ENCODE data around the gene FBXO42. TPM values are rescaled to one million over a fixed set of nuclear protein-coding genes. Genes with fewer than 3 reads are reported as not detected.

FBXO42 gene
- polyA plus RNA-seq, 2 of the 4 experiments (the other 2 are of a cell fraction) = 4.7 to 12.4 TPM

DNA sequence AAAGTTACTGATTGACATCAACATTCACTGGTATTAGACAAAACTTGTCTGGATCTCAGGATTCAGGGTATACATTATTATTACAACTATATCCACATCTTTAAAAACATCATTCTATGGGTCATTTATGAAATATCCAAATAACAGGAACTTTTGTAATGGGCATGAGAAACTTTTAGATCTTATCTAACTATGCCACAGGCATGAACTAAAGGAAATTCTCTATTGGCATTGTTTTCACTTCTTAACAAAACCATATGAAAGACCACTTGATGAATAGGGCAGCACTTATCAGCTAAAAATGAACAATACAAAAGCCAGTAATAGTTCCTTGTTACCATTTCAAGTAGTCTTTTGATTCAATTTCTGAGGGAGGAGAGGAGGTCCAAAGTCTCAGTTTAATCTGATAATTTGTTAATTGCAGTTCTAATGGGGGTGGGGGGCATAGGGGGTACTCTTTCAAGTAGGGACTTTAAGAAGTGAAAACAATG is 84.5 kb downstream of the FBXO42 start:
- ATAC-seq = no peak
- CTCF ChIA-PET = interaction anchor here (1.0 to 1.5 kb wide), 2 partner anchors 24 to 95 kb away, joined by 3 read pairs; no protein-coding TSS in a partner anchor
- Histone ChIP-seq H3K9me3 (no peaks in the 10 kb centered on the region), H3K4me1 (no peaks in the 10 kb centered on the region), H3K4me2 (no peak overlapping the region), H3K27ac (no peak overlapping the region), H3K4me3 (no peak overlapping the region)
- POLR2A ChIA-PET = no interaction called here
- TF ChIP-seq, protein P1, sequence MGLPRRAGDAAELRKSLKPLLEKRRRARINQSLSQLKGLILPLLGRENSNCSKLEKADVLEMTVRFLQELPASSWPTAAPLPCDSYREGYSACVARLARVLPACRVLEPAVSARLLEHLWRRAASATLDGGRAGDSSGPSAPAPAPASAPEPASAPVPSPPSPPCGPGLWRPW (IDR thresholded peaks at IDR 0.05) = no peak
- TF ChIP-seq GATA3 (IDR thresholded peaks at IDR 0.05; ENCODE audit: borderline replicate concordance) (no peak), JUNB (IDR thresholded peaks at IDR 0.05) (no peak)
- TF ChIP-seq, protein P2, sequence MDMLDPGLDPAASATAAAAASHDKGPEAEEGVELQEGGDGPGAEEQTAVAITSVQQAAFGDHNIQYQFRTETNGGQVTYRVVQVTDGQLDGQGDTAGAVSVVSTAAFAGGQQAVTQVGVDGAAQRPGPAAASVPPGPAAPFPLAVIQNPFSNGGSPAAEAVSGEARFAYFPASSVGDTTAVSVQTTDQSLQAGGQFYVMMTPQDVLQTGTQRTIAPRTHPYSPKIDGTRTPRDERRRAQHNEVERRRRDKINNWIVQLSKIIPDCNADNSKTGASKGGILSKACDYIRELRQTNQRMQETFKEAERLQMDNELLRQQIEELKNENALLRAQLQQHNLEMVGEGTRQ (IDR thresholded peaks at IDR 0.05) = no peak
- FAIRE-seq = no peak
- DNase-seq (ENCODE audit: low read depth in 1 of 2, low spot score in 1 of 2) = no peak

DNA sequence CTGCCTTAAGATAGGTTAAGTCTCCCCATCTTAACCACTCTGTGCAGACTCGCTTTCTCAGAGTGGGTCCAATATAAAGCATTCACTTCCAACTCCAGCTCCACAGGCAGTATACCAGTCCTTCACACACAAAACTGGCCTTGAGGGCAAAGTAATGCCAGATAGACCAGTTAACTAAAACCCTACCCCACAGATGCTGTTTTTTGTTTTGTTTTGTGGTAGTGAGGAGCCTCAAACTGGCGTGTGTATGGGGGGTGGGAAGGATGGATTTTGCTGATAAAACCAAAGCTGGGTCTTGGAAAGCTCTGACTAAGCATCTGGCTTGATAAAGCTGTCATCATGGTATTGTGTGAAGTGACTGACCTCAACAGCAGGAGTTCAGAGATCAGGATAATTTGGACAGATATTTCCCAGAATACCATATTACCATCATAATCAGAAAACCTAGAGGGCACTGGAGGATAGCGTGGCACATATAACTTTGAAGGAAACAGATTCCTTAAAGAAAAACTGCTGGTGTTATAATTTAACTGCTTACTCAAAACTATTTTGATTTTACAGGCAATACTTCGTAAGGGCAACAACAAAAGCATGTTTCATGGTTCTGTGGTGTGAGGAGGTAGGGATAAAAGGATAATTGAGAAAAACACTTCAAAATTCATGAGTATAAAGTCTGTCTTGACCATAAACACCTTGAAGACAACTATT is 85.7 kb downstream of the FBXO42 start:
- no peak for FAIRE-seq
- CTCF ChIA-PET = interaction anchor here (0.9 kb wide), 1 partner anchor 12 kb away, joined by 3 read pairs; no protein-coding TSS in a partner anchor
- no peak for DNase-seq (ENCODE audit: low read depth in 1 of 2, low spot score in 1 of 2)
- H3K9me3 ChIP-seq = no peaks in the 10 kb centered on the region
- no peak overlapping the region for H3K27ac ChIP-seq
- 83% methylated on average over 4 of the region's 4 CpGs for WGBS (ENCODE audit: missing lambda C conversion rate)
- no peak for ATAC-seq
- POLR2A ChIA-PET = no interaction called here
- no peaks in the 10 kb centered on the region for H3K4me1 ChIP-seq
- H3K4me3 ChIP-seq = no peak overlapping the region
- no peak for TF ChIP-seq EP300 (IDR thresholded peaks at IDR 0.05)
- no peak for TF ChIP-seq CHD2 (IDR thresholded peaks at IDR 0.05; ENCODE audit: low read length, partially characterized antibody)
- TF ChIP-seq, protein P3, sequence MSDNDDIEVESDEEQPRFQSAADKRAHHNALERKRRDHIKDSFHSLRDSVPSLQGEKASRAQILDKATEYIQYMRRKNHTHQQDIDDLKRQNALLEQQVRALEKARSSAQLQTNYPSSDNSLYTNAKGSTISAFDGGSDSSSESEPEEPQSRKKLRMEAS (IDR thresholded peaks at IDR 0.05) = no peak
- no peak for TF ChIP-seq KDM1A (IDR thresholded peaks at IDR 0.05; ENCODE audit: low read depth)
- TF ChIP-seq RARB (CRISPR knock-in tag; IDR thresholded peaks at IDR 0.05) = no peak
- H3K4me2 ChIP-seq = no peak overlapping the region

DNA sequence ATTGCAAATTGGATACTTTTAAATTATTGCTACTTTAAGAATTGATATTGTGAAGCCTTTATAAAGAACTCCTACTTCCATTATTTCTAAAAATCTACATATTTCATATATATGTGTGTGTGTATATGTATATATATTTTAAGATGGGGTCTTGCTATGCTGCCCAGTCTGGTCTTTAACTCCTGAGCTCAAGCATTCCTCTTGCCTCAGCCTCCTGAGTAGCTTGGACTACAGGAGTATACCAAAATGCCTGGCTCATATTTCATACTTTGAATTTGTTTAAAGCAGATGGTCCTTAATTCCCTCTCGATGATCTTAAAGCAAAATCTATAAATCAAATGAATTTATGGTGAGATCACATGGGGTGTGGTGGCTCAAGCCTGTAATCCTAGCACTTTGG is 90.2 kb downstream of the FBXO42 start:
- H3K27ac ChIP-seq = no peak overlapping the region
- FAIRE-seq (no peak), ATAC-seq (no peak), DNase-seq (ENCODE audit: low read depth in 1 of 2, low spot score in 1 of 2) (no peak)
- WGBS (ENCODE audit: missing lambda C conversion rate) = 95% methylated on average over 1 of the region's 1 CpG
- H3K9me3 ChIP-seq = no peaks in the 10 kb centered on the region
- ChIA-PET POLR2A (no interaction called here), CTCF (interaction anchor here (0.9 to 1.6 kb wide), 2 partner anchors 18 to 180 kb away, joined by 3 to 5 read pairs; no protein-coding TSS in a partner anchor)
- TF ChIP-seq POLR2AphosphoS2 (conservative IDR thresholded peaks at IDR 0.05; ENCODE audit: low read length) = no peak
- TF ChIP-seq POLR2A (IDR thresholded peaks at IDR 0.05; ENCODE audit: low read length) = no peak
- TF ChIP-seq NPAS2 (CRISPR knock-in tag; IDR thresholded peaks at IDR 0.05; ENCODE audit: borderline replicate concordance) = no peak
- TF ChIP-seq, protein P4, sequence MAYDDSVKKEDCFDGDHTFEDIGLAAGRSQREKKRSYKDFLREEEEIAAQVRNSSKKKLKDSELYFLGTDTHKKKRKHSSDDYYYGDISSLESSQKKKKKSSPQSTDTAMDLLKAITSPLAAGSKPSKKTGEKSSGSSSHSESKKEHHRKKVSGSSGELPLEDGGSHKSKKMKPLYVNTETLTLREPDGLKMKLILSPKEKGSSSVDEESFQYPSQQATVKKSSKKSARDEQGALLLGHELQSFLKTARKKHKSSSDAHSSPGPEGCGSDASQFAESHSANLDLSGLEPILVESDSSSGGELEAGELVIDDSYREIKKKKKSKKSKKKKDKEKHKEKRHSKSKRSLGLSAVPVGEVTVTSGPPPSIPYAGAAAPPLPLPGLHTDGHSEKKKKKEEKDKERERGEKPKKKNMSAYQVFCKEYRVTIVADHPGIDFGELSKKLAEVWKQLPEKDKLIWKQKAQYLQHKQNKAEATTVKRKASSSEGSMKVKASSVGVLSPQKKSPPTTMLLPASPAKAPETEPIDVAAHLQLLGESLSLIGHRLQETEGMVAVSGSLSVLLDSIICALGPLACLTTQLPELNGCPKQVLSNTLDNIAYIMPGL (CRISPR knock-in tag; IDR thresholded peaks at IDR 0.05; ENCODE audit: borderline replicate concordance) = no peak
- TF ChIP-seq, protein P5, sequence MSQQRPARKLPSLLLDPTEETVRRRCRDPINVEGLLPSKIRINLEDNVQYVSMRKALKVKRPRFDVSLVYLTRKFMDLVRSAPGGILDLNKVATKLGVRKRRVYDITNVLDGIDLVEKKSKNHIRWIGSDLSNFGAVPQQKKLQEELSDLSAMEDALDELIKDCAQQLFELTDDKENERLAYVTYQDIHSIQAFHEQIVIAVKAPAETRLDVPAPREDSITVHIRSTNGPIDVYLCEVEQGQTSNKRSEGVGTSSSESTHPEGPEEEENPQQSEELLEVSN (IDR thresholded peaks at IDR 0.05; ENCODE audit: borderline replicate concordance, low read depth) = no peak
- no peak for TF ChIP-seq HEYL (CRISPR knock-in tag; IDR thresholded peaks at IDR 0.05)
- TF ChIP-seq CHD4 (IDR thresholded peaks at IDR 0.05; ENCODE audit: borderline replicate concordance) = no peak
- TF ChIP-seq RNF2 (IDR thresholded peaks at IDR 0.05; ENCODE audit: borderline replicate concordance, low read depth) = no peak
- no peak for TF ChIP-seq ZSCAN20 (CRISPR knock-in tag; IDR thresholded peaks at IDR 0.05)
- TF ChIP-seq JUNB (IDR thresholded peaks at IDR 0.05) = no peak
- TF ChIP-seq, protein P6, sequence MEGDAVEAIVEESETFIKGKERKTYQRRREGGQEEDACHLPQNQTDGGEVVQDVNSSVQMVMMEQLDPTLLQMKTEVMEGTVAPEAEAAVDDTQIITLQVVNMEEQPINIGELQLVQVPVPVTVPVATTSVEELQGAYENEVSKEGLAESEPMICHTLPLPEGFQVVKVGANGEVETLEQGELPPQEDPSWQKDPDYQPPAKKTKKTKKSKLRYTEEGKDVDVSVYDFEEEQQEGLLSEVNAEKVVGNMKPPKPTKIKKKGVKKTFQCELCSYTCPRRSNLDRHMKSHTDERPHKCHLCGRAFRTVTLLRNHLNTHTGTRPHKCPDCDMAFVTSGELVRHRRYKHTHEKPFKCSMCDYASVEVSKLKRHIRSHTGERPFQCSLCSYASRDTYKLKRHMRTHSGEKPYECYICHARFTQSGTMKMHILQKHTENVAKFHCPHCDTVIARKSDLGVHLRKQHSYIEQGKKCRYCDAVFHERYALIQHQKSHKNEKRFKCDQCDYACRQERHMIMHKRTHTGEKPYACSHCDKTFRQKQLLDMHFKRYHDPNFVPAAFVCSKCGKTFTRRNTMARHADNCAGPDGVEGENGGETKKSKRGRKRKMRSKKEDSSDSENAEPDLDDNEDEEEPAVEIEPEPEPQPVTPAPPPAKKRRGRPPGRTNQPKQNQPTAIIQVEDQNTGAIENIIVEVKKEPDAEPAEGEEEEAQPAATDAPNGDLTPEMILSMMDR (IDR thresholded peaks at IDR 0.05) = no peak
- TF ChIP-seq RCOR1 (IDR thresholded peaks at IDR 0.05; ENCODE audit: low read depth, low read length) = no peak
- no peak for TF ChIP-seq MYC (IDR thresholded peaks at IDR 0.05; ENCODE audit: borderline replicate concordance, low read length)
- no peak for TF ChIP-seq TFCP2L1 (CRISPR knock-in tag; IDR thresholded peaks at IDR 0.05)
- TF ChIP-seq, protein P7, sequence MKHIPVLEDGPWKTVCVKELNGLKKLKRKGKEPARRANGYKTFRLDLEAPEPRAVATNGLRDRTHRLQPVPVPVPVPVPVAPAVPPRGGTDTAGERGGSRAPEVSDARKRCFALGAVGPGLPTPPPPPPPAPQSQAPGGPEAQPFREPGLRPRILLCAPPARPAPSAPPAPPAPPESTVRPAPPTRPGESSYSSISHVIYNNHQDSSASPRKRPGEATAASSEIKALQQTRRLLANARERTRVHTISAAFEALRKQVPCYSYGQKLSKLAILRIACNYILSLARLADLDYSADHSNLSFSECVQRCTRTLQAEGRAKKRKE (CRISPR knock-in tag; IDR thresholded peaks at IDR 0.05; ENCODE audit: low read depth) = no peak
- TF ChIP-seq SREBF2 (IDR thresholded peaks at IDR 0.05) = no peak
- peaks cover 10% of the 10 kb centered on the region; the same call in 2 of the 3 replicates for H3K4me1 ChIP-seq
- no peak overlapping the region for H3K4me2 ChIP-seq
- H3K4me3 ChIP-seq = no peak overlapping the region
